Neural crest cell (in vitro differentiated cells): Measurements from ENCODE around the gene LRP8. TPM values are rescaled to one million over a fixed set of nuclear protein-coding genes. Genes with fewer than 3 reads are reported as not detected.

Source experiments
- DNase-seq: peaks from one replicate; pipeline ENCODE4 v3.0.0; 2021; ENCODE audit warnings: low read depth, mixed read lengths, low spot score
- H3K27ac Mint-ChIP-seq: one replicate; pipeline ENCODE4 v1.8.0; 2021; ENCODE audit warnings: mild to moderate bottlenecking, mixed read lengths; ENCODE audit not compliant: unreplicated experiment
- H3K27me3 Mint-ChIP-seq: 2 replicates; pipeline ENCODE4 v1.8.0; 2021; ENCODE audit warnings: low read depth, mild to moderate bottlenecking, mixed read lengths
- H3K36me3 Mint-ChIP-seq: 2 replicates; pipeline ENCODE4 v1.8.0; 2021; ENCODE audit warnings: low read depth, mild to moderate bottlenecking, mixed read lengths
- H3K4me1 Mint-ChIP-seq: 2 replicates; pipeline ENCODE4 v1.8.0; 2021; ENCODE audit warnings: mixed read lengths
- H3K4me3 Mint-ChIP-seq: one replicate; pipeline ENCODE4 v1.8.0; 2021; ENCODE audit warnings: mild to moderate bottlenecking, mixed read lengths
- H3K9me3 Mint-ChIP-seq: 2 replicates; pipeline ENCODE4 v1.8.0; 2021; ENCODE audit warnings: mixed read lengths
- total RNA-seq: library from RNA; stranded (reverse); gene quantifications from 2 replicates; pipeline ENCODE4 v1.2.1, GENCODE V29; 2021
- TF ChIP-seq, protein P1 (sequence below): fragments of 200-600 bp; sonication (generic); conservative IDR thresholded peaks from 2 replicates; pipeline ENCODE4 v1.5.0; 2021; ENCODE audit warnings: antibody characterized with exemption, mild to moderate bottlenecking

The LRP8 gene
- total RNA-seq, 1 donor from 2014 or later: 49.7 TPM

DNA sequence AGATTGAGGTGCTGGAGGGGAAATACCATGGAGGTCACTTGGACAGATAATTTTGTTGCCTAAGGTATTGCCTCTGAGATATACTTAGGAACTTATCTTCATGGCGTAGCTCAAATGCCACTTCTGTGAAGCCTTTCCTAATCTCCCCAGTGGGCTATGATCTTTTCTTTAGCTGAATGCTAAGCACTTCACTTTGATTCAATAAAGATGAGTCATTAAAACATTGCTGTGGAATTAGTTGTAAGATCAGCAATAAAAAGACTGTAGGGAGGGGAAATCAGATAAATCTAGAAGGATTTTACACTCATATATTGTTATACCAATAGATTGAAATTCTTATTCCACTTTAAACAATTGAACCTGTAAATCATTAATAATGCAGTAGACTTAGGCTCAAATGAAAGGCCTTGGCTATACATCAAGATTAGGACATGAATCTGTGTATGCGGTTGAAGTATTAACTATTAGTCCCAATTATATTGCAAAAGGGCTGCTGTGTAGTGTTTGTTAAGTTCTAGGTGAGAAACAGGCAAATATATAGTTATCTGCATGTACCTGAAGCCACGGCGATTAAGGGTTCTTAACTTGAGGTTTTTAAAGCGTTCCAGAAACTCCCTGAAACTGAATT, 70.3 kb downstream of the LRP8 start:
- no peak for DNase-seq
- TF ChIP-seq, protein P1, sequence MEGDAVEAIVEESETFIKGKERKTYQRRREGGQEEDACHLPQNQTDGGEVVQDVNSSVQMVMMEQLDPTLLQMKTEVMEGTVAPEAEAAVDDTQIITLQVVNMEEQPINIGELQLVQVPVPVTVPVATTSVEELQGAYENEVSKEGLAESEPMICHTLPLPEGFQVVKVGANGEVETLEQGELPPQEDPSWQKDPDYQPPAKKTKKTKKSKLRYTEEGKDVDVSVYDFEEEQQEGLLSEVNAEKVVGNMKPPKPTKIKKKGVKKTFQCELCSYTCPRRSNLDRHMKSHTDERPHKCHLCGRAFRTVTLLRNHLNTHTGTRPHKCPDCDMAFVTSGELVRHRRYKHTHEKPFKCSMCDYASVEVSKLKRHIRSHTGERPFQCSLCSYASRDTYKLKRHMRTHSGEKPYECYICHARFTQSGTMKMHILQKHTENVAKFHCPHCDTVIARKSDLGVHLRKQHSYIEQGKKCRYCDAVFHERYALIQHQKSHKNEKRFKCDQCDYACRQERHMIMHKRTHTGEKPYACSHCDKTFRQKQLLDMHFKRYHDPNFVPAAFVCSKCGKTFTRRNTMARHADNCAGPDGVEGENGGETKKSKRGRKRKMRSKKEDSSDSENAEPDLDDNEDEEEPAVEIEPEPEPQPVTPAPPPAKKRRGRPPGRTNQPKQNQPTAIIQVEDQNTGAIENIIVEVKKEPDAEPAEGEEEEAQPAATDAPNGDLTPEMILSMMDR: no peak
- H3K9me3 Mint-ChIP-seq: no peaks in the 10 kb centered on the region
- no peak overlapping the region for H3K4me3 Mint-ChIP-seq
- no peak overlapping the region for H3K27ac Mint-ChIP-seq
- H3K27me3 Mint-ChIP-seq: no peaks in the 10 kb centered on the region
- no peaks in the 10 kb centered on the region for H3K4me1 Mint-ChIP-seq
- peaks cover 7% of the 10 kb centered on the region for H3K36me3 Mint-ChIP-seq

DNA sequence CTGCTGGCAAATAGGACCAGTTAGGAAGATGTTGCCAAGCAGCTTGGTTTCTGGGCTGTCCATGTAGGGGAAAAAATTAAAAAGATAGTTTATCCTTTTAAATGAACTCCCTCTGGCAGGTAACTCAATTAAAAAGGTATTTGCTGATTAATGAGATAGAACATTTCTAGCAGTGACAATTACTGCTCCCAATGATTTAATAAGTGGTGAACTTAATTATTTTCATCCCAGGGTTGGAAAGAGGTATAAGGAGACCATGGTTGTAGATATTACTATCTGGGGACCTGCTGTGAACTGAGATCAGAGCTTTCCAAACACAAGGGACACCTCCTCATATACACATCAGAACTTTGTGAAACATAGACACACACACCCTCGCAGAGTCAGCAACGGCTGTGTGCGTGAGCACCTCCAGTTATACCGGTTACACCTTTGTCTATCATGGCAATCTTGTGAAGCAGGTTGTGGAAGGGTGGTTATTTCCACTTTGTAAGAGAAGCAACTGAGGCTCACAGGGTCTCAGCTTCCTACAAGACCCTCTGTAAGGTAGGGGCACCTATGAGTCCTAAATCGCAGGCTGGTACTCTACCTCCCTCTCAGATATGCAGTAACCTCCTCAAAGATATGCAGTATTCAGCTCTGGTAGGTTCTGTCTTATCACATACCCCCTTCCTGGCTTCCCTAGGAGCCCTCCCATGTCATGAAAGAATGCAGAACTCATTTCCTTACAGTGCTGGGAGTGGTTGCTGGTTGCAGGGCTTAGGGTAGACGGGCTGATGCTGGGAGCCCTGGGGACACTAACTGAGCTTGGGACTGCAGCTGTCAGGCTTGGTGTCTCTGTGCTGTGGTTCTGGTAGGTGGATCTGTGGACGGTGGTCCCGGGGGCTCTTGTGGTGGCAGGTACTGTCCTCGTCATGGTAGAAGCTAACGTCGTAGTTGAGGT, 71.1 kb downstream of the LRP8 start:
- Mint-ChIP-seq H3K27ac (no peak overlapping the region), H3K9me3 (no peaks in the 10 kb centered on the region), H3K27me3 (no peaks in the 10 kb centered on the region), H3K36me3 (peaks cover 7% of the 10 kb centered on the region), H3K4me3 (no peak overlapping the region), H3K4me1 (no peaks in the 10 kb centered on the region)
- TF ChIP-seq, protein P1: no peak
- DNase-seq: no peak

DNA sequence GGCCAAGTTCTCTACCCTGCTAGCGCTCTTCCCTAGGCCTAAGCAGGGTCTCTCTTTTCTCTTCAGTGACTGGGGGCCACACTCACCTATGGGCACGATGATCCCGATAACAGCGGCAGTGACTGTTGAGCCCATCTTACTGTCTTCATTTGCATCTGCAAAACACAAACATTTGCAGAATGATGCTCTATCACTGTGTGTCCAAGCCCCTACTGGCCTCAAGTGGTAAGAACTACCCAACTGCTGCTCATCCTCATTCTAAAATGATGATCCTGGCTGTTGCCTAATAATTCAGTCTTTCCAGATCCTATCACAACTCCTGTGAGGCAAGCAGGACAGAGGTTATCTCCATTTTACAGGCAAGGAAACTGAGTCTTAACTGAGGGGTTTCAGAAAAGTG, 72.8 kb downstream of the LRP8 start:
- Mint-ChIP-seq H3K36me3 (peaks cover 14% of the 10 kb centered on the region), H3K27me3 (no peaks in the 10 kb centered on the region), H3K27ac (peak overlapping the region; percentile 58), H3K4me1 (no peaks in the 10 kb centered on the region), H3K9me3 (no peaks in the 10 kb centered on the region), H3K4me3 (no peak overlapping the region)
- TF ChIP-seq, protein P1: peak; percentile 18
- no peak for DNase-seq

DNA sequence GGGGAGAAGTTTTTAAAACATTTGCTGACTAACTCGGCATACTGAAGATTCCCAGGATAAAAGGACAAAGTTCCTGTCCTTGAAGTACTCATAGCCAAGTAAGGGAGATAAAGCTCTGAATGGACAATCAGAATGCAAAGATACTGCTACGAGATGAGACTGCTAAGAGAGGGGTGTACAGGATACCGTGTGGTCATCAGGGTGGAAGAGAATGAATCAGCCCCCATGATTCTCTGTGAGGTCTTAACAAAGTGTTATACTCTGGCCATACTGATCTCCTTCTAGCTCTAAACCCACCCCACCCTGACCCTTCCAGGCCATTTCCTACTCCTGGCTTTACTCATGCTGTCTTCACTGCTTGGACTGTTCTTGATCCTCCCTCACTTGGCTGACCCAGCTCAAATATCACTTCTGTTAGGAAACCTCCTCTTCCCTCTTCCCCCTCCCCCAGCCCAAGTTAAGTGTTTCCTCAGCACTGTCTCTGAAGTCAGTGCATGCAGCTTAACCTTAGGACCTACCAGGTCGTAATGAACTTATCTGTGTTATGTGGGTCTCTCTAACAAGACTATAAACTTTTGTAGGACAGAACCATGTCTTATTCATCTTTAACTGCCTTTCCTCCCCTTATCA, 73.7 kb downstream of the LRP8 start:
- TF ChIP-seq, protein P1: no peak
- DNase-seq: no peak
- no peaks in the 10 kb centered on the region for H3K4me1 Mint-ChIP-seq
- H3K9me3 Mint-ChIP-seq: no peaks in the 10 kb centered on the region
- H3K4me3 Mint-ChIP-seq: no peak overlapping the region
- H3K27ac Mint-ChIP-seq: no peak overlapping the region
- H3K36me3 Mint-ChIP-seq: peaks cover 21% of the 10 kb centered on the region
- no peaks in the 10 kb centered on the region for H3K27me3 Mint-ChIP-seq

GRCh38 chr1:53250325-53250724, 77.5 kb downstream of the LRP8 start:
- peaks cover 25% of the 10 kb centered on the region for H3K36me3 Mint-ChIP-seq
- no peak overlapping the region for H3K4me3 Mint-ChIP-seq
- no peak overlapping the region for H3K27ac Mint-ChIP-seq
- H3K4me1 Mint-ChIP-seq: no peaks in the 10 kb centered on the region
- DNase-seq: no peak
- no peaks in the 10 kb centered on the region for H3K9me3 Mint-ChIP-seq
- TF ChIP-seq, protein P1: no peak
- no peaks in the 10 kb centered on the region for H3K27me3 Mint-ChIP-seq
